ENCODE data around the gene DHRSX.

The DHRSX gene

GRCh38 chrX:2432298-2432863 is 68.4 kb downstream of the DHRSX start:
- TF ChIP-seq, protein P1, sequence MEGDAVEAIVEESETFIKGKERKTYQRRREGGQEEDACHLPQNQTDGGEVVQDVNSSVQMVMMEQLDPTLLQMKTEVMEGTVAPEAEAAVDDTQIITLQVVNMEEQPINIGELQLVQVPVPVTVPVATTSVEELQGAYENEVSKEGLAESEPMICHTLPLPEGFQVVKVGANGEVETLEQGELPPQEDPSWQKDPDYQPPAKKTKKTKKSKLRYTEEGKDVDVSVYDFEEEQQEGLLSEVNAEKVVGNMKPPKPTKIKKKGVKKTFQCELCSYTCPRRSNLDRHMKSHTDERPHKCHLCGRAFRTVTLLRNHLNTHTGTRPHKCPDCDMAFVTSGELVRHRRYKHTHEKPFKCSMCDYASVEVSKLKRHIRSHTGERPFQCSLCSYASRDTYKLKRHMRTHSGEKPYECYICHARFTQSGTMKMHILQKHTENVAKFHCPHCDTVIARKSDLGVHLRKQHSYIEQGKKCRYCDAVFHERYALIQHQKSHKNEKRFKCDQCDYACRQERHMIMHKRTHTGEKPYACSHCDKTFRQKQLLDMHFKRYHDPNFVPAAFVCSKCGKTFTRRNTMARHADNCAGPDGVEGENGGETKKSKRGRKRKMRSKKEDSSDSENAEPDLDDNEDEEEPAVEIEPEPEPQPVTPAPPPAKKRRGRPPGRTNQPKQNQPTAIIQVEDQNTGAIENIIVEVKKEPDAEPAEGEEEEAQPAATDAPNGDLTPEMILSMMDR (IDR thresholded peaks at IDR 0.05; ENCODE audit: borderline replicate concordance, insufficient read depth, low read depth, low read length) = no peak
- H3K4me3 ChIP-seq (ENCODE audit: low read depth, low read length) = no peak overlapping the region

- no peak overlapping the region for H3K4me3 ChIP-seq (ENCODE audit: low read depth, low read length)
- TF ChIP-seq, protein P1 (IDR thresholded peaks at IDR 0.05; ENCODE audit: borderline replicate concordance, insufficient read depth, low read depth, low read length) = no peak
Measured at GRCh38 chrX:2430265-2430825, 70.4 kb downstream of the DHRSX start.

DNA sequence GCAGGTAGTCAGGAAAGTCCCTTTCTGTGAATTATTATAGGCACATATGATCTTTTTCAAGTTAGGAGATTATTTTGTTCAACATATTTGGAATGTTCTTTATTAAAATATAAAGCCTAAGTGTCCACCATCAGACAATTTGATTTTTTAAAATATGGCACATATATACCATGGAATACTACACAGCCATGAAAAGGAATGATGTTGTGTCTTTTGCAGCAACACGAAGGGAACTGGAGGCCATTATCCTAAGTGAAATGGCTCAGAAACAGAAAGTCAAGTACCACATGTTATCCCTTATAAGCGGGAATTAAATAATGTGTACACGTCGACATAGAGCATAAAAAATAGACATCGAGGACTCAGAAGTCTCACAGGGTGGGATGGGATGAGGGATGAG is 73.0 kb downstream of the DHRSX start:
- TF ChIP-seq, protein P1 (IDR thresholded peaks at IDR 0.05; ENCODE audit: borderline replicate concordance, insufficient read depth, low read depth, low read length) = no peak
- H3K4me3 ChIP-seq (ENCODE audit: low read depth, low read length) = no peak overlapping the region

DNA sequence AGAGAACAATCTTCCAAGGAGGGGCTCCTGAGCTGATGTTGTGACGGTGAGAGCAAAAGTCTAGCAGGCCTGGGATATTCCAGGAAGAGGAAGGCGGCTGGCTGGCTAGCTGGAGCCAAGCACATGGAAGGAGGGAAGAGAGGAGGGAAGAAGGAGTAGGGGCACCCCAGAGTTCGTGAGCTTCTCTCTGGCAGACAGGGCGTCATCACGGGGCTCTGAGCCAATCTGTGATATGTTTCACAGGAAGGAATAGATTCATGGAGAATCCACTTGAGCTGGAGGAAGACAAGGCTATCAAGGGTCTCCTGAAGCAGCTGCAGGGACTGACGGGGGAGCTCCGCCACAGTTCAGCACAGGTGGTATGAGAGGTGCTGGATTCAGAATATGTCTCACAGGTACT is 73.6 kb downstream of the DHRSX start:
- H3K4me3 ChIP-seq (ENCODE audit: low read depth, low read length) = no peak overlapping the region

DNA sequence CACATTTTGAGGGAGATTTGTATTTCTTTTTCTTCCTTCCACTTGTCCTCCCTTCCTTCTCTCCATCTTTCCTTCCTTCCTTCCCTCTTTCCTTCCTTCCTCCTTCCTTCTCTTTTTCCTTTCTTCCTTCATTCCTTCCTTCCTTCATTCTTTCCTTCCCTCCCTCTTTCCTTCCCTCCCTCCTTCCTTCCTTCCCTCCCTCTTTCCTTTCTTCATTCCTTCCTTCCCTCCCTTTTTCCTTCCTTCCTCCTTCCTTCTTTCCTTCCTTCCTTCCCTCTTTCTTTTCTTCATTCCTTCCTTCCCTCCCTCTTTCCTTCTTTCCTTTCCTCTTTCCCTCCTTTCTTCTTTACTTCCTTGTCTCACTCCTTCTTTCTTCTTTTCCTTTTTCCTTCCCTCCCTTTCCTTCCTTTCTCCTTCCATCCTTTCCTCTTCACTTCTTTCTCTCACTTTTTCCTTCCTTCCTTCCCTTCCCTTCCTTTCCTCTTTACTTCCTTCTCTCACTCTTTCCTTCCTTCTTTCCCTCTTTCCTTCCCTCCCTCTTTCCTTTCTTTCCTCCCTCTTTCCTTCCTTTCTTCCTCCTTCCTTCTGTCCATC is 74.4 kb downstream of the DHRSX start:
- TF ChIP-seq, protein P1 (IDR thresholded peaks at IDR 0.05; ENCODE audit: borderline replicate concordance, insufficient read depth, low read depth, low read length) = no peak
- no peak overlapping the region for H3K4me3 ChIP-seq (ENCODE audit: low read depth, low read length)

More for the DNA sequence above, 73.6 kb downstream of the DHRSX start:
- TF ChIP-seq, protein P1 (IDR thresholded peaks at IDR 0.05; ENCODE audit: borderline replicate concordance, insufficient read depth, low read depth, low read length) = no peak

DNA sequence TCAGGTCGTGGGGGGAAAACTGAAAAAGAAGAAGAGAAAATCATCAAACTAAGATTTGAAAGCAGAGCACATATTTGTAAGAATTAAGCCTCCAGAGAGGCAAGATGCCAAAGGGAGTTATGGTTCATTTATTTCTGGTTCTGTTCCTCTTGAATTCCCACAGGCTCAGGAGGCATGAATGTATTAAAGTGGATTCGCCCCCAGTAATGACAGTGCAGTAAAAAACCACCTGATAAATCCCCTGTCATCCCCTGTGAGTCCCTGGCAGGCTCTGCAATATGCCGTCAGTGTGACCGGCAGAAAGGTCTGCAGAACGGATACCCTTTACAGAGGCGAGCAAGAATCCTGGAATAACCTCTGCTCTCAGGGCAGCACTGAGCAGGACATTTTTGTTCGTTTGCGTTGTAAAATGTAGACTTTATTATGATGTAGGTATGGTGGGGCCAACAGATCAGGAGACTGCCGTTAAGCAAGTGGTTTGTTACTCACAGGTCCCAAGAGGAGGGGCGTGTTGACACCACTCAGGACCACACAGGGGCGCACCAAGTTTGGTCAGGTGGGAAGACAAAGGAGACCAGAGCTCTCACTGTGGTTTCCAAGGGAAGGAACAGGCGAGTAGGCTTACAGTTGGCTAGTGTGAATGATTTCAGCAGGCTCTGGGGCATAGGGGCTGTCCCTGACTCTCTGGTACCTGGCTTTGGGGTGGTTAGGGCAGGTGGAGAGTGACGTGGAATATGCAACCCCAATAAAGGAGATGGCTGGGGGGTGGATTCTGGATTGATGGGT is 75.3 kb downstream of the DHRSX start:
- TF ChIP-seq, protein P1 (IDR thresholded peaks at IDR 0.05; ENCODE audit: borderline replicate concordance, insufficient read depth, low read depth, low read length) = no peak
- no peak overlapping the region for H3K4me3 ChIP-seq (ENCODE audit: low read depth, low read length)

All from GM12875 (cell line).